GF-D8 (cell line): Measurements from ENCODE around the gene L3HYPDH.
"Not testable (repeated sequence)": the region's sequence is repeated elsewhere in the genome, so short reads cannot be mapped to it uniquely, and the experiment has no call there.

Source experiments
- DNase-seq: peaks from one replicate; lab custom pipeline; 2025; lab: John Stamatoyannopoulos, UW

The L3HYPDH gene

GRCh38 chr14:59478540-59478939 lies 5.7 kb downstream of the L3HYPDH start:
- no peak for DNase-seq

DNA sequence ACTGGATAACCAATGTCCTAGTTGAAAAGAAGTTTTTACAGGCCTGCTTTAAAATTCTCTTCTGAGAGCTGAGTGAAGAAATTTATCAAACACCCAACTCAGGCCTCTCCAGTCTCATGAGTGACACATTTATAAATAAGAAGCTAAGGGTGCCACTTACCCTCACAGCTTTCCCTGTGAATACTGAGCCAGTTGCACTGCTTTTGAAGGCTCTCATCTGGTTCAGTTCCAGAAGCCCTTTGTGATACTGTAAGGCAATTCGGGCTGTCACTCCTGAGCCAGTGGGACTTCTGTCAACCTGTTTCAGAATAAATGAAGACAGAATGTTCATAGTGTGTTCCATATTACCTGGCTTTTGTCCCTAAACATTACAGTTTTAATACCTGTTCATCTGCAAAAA lies 8.5 kb downstream of the L3HYPDH start:
- no peak for DNase-seq

GRCh38 chr14:59474172-59474571 lies 10.0 kb downstream of the L3HYPDH start:
- DNase-seq: no peak

DNA sequence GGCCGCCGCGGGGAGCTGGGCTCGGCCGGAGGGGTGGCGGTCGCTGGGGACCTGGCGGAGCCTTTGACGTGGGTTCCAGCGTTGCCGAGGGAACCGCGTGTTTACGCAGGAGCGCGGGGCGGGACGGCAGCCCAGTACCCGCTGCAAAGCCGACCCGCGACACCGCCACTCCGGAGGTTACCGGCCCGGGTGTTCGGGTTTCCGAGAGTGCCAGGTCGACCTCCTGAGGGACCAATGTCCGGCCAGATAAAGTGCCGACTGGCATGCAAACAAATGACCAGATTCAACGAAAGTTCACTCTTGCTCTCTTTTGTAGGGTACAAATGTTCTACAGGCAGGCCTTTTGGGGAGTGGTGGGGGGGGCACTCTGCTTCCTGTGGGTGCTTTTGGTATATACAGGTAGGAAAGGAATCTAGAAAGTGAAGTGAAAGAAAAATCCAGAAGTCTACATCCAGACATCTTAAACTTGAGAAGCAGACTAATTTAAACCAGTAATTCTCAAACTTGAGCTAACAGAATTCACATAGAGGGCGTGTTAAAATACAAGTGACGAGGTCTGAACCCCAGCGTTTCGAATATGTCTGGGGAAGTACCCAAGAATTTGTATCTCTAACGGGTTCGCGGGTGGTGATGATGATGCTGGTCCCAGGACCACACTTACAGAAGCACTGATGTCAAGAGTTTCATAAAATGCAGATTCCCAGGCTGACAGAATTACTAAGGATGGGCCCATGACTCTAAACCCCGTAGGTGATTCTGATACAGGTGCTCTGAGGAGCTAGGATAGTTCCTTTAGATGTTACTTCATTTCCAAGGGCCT lies 18.7 kb downstream of the L3HYPDH start, which contains the start of gene GPR135:
TSS of gene GPR135 (minus strand) at position 65 of the 820 bp plus-strand sequence. CDS start 154 bp downstream, outside the sequence.
- DNase-seq: no peak

- no peak for DNase-seq
Observed at GRCh38 chr14:59464486-59465315, 19.5 kb downstream of the L3HYPDH start.

GRCh38 chr14:59463787-59464485 lies 20.3 kb downstream of the L3HYPDH start:
- no peak for DNase-seq

DNA sequence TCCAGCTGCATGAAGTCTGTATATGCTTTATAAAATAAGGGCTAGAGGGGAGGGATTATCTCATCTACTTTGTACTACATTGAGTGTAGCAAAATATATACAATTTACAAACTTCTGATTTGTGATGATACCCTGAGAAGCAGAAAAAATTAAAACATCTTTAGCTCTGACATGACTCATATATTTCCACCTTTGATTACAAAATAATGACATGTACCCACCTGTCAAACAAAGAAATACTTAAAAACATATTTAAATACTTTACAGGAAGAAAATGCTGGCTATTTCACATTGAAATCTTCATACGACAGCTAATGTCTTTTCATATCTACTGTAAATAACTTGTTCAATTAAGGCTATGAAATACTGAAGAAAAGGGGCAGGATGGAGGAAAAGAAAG lies 22.3 kb downstream of the L3HYPDH start:
- no peak for DNase-seq

GRCh38 chr14:59460378-59460777 lies 23.8 kb downstream of the L3HYPDH start:
- DNase-seq: no peak

GRCh38 chr14:59458486-59458885 lies 25.7 kb downstream of the L3HYPDH start:
- no peak for DNase-seq

GRCh38 chr14:59455411-59455810 lies 28.8 kb downstream of the L3HYPDH start:
- no peak for DNase-seq

DNA sequence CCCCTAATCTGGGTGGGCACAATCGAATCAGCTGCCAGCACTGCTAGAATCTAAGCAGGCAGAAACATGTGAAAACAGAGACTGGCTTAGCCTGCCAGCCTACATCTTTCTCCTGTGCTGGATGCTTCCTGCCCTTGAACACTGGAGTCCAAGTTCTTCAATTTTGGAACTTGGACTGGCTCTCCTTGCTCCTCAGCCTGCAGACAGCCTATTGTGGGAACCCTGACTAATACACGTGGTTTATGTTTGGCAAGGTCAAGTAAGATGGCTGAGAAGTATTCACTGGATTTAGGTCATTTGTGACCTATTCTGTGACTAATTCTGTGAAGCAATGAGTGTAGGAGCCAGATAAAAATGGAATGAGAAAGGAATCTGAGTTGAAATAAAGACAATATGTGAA lies 30.1 kb downstream of the L3HYPDH start:
- DNase-seq: no peak

DNA sequence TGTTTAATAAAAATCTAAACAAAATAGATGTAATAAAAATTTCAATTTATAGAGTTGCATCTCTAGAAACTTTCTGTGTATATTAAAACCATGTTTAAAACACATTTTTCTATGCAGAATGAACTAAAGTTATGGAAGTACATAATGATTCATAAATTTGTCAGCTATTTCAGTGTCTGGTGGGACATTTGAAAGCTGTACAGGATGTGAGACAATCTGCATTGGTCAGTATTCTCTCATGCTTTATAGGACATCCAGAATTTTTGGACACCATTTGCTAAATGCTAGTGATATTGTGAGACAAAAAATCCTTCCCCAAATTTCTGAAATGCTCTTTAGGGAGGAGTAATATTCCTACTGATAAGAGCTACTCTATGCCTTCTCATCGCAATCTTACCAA lies 32.4 kb downstream of the L3HYPDH start:
- no peak for DNase-seq

DNA sequence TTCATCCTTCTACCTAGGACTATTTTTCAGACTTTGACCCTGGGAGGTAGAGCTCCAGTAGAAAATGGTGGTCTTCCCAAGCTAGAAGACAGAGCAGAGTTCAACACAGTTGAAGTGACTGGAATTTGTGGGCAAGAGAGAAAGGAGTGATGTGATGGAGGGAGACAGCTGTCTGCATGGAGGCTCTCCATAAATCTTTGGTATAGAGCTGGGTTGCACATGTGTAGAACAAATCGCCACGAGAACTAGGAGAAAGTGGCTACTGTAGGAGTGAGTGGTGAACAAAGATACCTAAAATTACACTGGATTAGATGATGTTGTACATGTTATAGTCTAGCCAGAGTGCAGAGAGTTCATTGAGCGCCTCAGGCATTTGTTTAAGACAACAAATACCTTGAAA lies 33.5 kb downstream of the L3HYPDH start:
- no peak for DNase-seq

DNA sequence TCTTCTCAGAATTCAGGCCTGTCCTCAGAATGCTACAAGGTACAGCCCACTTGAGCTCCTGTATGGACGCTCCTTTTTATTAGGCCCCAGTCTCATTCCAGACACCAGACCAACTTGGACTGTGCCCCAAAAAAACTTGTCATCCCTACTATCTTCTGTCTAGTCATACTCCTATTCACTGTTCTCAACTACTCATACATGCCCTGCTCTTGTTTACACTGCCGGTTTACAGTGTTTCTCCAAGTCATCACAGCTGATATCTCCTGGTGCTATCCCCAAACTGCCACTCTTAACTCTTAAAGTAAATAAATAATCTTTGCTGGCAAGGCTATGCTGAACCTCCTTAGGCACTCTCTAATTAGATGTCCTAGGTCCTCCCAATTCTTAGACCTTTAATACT lies 35.5 kb downstream of the L3HYPDH start:
- not testable (repeated sequence) for DNase-seq

DNA sequence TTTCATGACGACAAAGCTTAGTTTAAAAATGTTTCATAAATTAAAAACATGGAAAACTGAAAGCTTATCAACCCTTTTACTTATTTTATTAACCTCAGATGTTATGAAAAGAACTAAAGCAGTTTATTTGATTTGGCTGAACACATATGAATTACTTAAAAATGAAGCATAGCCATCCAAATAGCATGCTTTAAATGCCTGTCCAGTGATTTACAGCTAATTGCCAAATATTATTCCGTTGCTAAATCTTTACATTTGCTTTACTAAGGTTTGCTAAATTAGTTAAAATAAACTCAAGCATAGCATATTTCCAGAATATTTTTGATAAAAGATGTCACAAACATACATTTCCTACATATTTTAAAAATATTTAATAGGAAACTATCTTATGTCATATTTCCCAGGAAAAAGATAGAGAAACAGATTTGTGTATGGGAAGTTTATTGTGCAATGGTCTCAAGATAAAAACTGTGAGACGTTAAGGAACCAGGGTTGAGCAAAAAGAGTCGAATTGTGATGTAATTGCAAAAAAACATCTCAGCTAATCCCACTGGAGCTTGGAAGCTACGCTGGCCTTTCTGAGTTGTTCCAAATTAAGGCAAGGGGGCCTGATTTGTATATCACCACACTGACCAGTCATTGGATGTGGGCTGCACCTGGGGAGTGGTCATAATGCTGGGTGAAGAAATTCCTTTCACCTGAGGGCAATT lies 44.8 kb downstream of the L3HYPDH start:
- DNase-seq: no peak

DNA sequence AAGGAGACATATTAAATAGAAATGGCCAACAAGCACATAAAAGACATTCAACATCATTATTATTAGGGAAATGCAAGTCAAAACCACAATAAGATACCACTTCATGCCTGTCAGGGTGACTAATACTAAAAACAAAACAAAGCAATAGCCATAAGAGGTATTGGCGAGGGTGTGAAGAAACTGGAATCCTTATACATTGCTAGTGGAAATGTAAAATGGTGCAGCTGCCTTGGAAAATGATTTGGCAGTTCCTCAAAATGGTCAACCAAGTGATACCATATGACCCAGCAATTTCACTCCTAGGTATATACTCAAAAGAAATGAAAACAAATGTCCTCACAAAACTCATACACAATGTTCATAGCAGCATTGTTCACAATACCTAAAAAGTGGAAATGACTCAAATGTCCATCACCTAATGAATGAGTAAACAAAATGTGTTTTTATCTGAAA lies 46.0 kb downstream of the L3HYPDH start:
- no peak for DNase-seq

DNA sequence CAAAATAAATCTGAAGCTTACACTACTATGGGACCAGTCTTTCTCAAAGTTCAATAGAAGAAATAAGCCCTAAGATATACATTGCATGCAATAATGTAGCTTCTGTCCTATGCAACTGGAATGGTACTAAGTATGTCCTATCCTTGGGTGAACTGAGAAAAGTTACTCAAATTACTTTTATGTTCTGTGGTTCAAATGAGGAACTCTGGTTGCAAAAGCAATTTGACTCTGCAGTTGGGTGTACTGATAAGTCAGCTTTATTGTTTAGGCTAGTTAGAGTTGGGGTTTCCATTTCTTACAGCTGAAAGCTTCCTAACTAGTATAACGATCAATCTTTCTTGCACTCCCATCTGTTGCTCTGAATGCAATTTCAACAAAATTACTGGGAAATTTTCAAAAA lies 48.2 kb downstream of the L3HYPDH start:
- DNase-seq: peak; percentile 57

GRCh38 chr14:59435101-59435500 lies 49.1 kb downstream of the L3HYPDH start:
- no peak for DNase-seq

GRCh38 chr14:59429790-59430189 lies 54.4 kb downstream of the L3HYPDH start:
- DNase-seq: no peak

- DNase-seq: no peak
Observed at GRCh38 chr14:59428581-59429012, 55.6 kb downstream of the L3HYPDH start.
